HepG2 (cell line): ENCODE measurements around the gene DBNDD1. TPM values are rescaled to one million over a fixed set of nuclear protein-coding genes. Genes with fewer than 3 reads are reported as not detected.

Experiments
- AHR ChIP-seq: IDR thresholded peaks from 2 replicates; pipeline ENCODE4 v1.6.1; 2018; ENCODE audit warnings: missing genetic modification reagents, missing compliant biosample characterization
- CSRNP1 ChIP-seq: sonication (generic); formaldehyde crosslinking; IDR thresholded peaks from 2 replicates; pipeline ENCODE4 v1.8.1; 2023; ENCODE audit warnings: mild to moderate bottlenecking, missing genetic modification reagents
- GMEB1 ChIP-seq: sonication (generic); formaldehyde crosslinking; IDR thresholded peaks from 2 replicates; pipeline ENCODE4 v1.5.1; 2020; ENCODE audit warnings: missing genetic modification reagents, mild to moderate bottlenecking, borderline replicate concordance
- JUN ChIP-seq: sonication (generic); formaldehyde crosslinking; IDR thresholded peaks from 2 replicates; pipeline ENCODE4 v1.4.0; 2020; ENCODE audit warnings: mild to moderate bottlenecking, missing genetic modification reagents
- KLF16 ChIP-seq, 2 experiments: sonication (generic) in 1 of 2; formaldehyde crosslinking in 1 of 2; IDR thresholded peaks; 2 replicates each; pipeline versions ENCODE4 v1.6.1 to v1.8.0; 2016 to 2023; ENCODE audit warnings: missing genetic modification reagents in 2 of 2, missing compliant biosample characterization in 1 of 2
- MZF1 ChIP-seq: sonication (generic); formaldehyde crosslinking; IDR thresholded peaks from 2 replicates; pipeline ENCODE4 v1.8.1; 2023; ENCODE audit warnings: mild to moderate bottlenecking, missing genetic modification reagents, borderline replicate concordance
- NFKB2 ChIP-seq: sonication (generic); formaldehyde crosslinking; IDR thresholded peaks from 2 replicates; pipeline ENCODE4 v1.4.0; 2020; ENCODE audit warnings: missing genetic modification reagents, borderline replicate concordance
- NR3C1 ChIP-seq: sonication (generic); formaldehyde crosslinking; IDR thresholded peaks from 2 replicates; pipeline ENCODE4 v1.4.0; 2020; ENCODE audit warnings: missing genetic modification reagents
- PBX3 ChIP-seq: sonication (generic); formaldehyde crosslinking; IDR thresholded peaks from 2 replicates; pipeline ENCODE4 v1.8.1; 2023; ENCODE audit warnings: missing genetic modification reagents, inconsistent platforms, borderline replicate concordance
- PRDM4 ChIP-seq: sonication (generic); formaldehyde crosslinking; IDR thresholded peaks from 2 replicates; pipeline ENCODE4 v1.9.0; 2021; ENCODE audit warnings: missing genetic modification reagents, borderline replicate concordance
- RFX3 ChIP-seq: IDR thresholded peaks from 2 replicates; pipeline ENCODE4 v1.6.1; 2016; ENCODE audit warnings: missing biosample characterization, missing genetic modification reagents
- SP5 ChIP-seq: IDR thresholded peaks from 2 replicates; pipeline ENCODE4 v1.6.1; 2016; ENCODE audit warnings: low read depth, borderline replicate concordance
- TFDP2 ChIP-seq: sonication (generic); formaldehyde crosslinking; IDR thresholded peaks from 2 replicates; pipeline ENCODE4 v1.4.0; 2020; ENCODE audit warnings: missing genetic modification reagents
- ZNF567 ChIP-seq: sonication (generic); formaldehyde crosslinking; IDR thresholded peaks from 2 replicates; pipeline ENCODE4 v1.8.1; 2023; ENCODE audit warnings: mild to moderate bottlenecking, missing genetic modification reagents, borderline replicate concordance
- ZNF580 ChIP-seq: IDR thresholded peaks from 2 replicates; pipeline ENCODE4 v1.6.1; 2016; ENCODE audit warnings: low read depth, borderline replicate concordance
- ZNF629 ChIP-seq: sonication (generic); formaldehyde crosslinking; conservative IDR thresholded peaks from 2 replicates; pipeline ENCODE4 v1.5.0; 2020; ENCODE audit warnings: missing genetic modification reagents
- ZNF660 ChIP-seq: sonication (generic); formaldehyde crosslinking; IDR thresholded peaks from 2 replicates; pipeline ENCODE4 v1.5.1; 2020; ENCODE audit warnings: mild to moderate bottlenecking, low read depth, missing genetic modification reagents, borderline replicate concordance
- ZNF7 ChIP-seq: IDR thresholded peaks from 2 replicates; pipeline ENCODE4 v1.6.1; 2016; ENCODE audit warnings: missing biosample characterization, missing genetic modification reagents
- ZNF766 ChIP-seq: sonication (generic); formaldehyde crosslinking; IDR thresholded peaks from 2 replicates; pipeline ENCODE4 v1.5.0; 2020; ENCODE audit warnings: missing genetic modification reagents, borderline replicate concordance
- ZSCAN12 ChIP-seq: sonication (generic); formaldehyde crosslinking; IDR thresholded peaks from 2 replicates; pipeline ENCODE4 v1.9.0; 2021; ENCODE audit warnings: mild to moderate bottlenecking, missing genetic modification reagents
- polyA plus RNA-seq, 8 experiments: library from polyadenylated mRNA; depleted of rRNA in 3 of 8; stranded (reverse) in 7 of 8; unstranded in 1 of 8; fragments of >200 nt; fragmentation: Illumina TruSeq in 4 of 8; extraction: Trizol in 4 of 8; gene quantifications; 2 replicates each; pipeline versions ENCODE4 v1.2.1 to v1.2.3, GENCODE V29; 2011 to 2016; ENCODE audit warnings: low read depth in 4 of 8, missing spikeins in 1 of 8, mixed read lengths in 1 of 8; ENCODE audit not compliant: insufficient read depth in 1 of 8
- total RNA-seq, 5 experiments: library from RNA; depleted of rRNA; stranded (reverse); fragments of >200 nt; fragmentation: Illumina TruSeq; extraction: Trizol; gene quantifications; 2 replicates each; pipeline ENCODE4 v1.2.3, GENCODE V29; 2016; ENCODE audit warnings: low read depth in 1 of 5

DBNDD1 gene
- total and polyA plus RNA-seq, 2 of the 13 experiments (the other 11 are each of a cell fraction or from before 2014, with no cell fraction given), result 17.0 to 40.4 TPM

GRCh38 chr16:90046971-90047713 is 27.9 kb upstream of the DBNDD1 start (continued):
- peak; percentile 55; the same call in 1 of the 2 replicates for TF ChIP-seq GMEB1 (CRISPR knock-in tag)
- peak; percentile 20; the same call in 1 of the 2 replicates for TF ChIP-seq AHR
- peak; percentile 43; the same call in 1 of the 2 replicates for TF ChIP-seq MZF1 (CRISPR knock-in tag)
- TF ChIP-seq CSRNP1 (CRISPR knock-in tag), result peak; percentile 68; the same call in 1 of the 2 replicates
- TF ChIP-seq ZNF567, result no peak; the same call in 1 of the 2 replicates
- TF ChIP-seq SP5, result peak; percentile 79
- TF ChIP-seq NFKB2 (CRISPR knock-in tag), result peak; percentile 73; the same call in 1 of the 2 replicates
- TF ChIP-seq NR3C1 (CRISPR knock-in tag), result no peak
- TF ChIP-seq ZNF766 (CRISPR knock-in tag), result peak; percentile 71; the same call in 1 of the 2 replicates
- TF ChIP-seq ZNF629 (CRISPR knock-in tag), result no peak; the same call in 1 of the 2 replicates
- no peak for TF ChIP-seq PBX3
- no peak for TF ChIP-seq ZNF660
- peak; percentile 24; the same call in 1 of the 2 replicates for TF ChIP-seq ZNF580 (CRISPR knock-in tag)
- peak in 1 of 2 experiments; percentile 50; a peak in 1 of 4 replicates for TF ChIP-seq KLF16 (CRISPR knock-in tag; IDR thresholded peaks at IDR 0.05)
- TF ChIP-seq RFX3, result no peak
- TF ChIP-seq PRDM4 (CRISPR knock-in tag), result no peak
- TF ChIP-seq ZNF7 (CRISPR knock-in tag), result no peak
- TF ChIP-seq ZSCAN12 (CRISPR knock-in tag), result peak; percentile 17; the same call in 1 of the 2 replicates
- peak; percentile 32; the same call in 1 of the 2 replicates for TF ChIP-seq TFDP2 (CRISPR knock-in tag)
- TF ChIP-seq JUN (CRISPR knock-in tag), result no peak
